NCI-H82 (cell line): ENCODE measurements around the gene SERPINB10.

ENCODE experiments used
- DNase-seq: peaks from one replicate; lab custom pipeline; 2025; lab: John Stamatoyannopoulos, UW

Gene SERPINB10

GRCh38 chr18:63947051-63947790 lies 39.5 kb downstream of the SERPINB10 start:
- DNase-seq = no peak

DNA sequence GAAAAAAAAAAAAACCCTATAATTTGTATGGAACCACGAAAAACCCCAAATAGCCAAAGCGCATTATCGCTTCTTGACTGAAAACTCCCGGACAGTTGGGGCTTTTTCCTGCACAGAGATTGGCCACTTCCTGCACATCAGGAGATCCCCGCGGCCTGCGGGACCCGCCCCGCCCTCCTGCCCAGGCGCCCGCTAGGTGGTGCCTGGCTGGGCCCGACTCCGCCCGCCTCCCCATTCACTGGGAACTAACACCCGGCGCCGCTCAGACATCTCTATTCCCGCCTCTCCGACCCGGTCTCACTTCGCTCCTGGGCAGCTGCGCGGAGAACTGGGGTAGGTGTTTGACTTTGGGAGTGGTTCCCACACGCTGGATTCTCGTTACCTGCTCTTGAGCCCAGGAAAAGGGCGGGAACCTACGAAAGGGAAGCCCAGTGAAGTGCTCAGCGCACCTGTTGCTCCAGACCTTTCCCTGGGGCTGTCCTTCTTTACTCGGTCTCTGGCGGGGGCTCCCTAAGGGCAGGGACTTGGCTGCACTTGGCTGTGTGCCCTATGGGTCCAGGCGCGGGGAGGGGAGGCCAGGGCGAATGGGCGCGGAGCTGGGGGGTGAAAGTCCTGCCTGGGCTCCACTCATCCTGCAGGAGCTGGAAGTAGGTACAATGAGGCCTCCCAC lies 41.4 kb downstream of the SERPINB10 start, which contains the start of gene HMSD:
TSS of gene HMSD (plus strand) at position 234 of the 670 bp plus-strand sequence. CDS start 4,155 bp downstream, outside the sequence.
- peak; percentile 72 for DNase-seq

GRCh38 chr18:63951302-63951705 lies 43.5 kb downstream of the SERPINB10 start:
- no peak for DNase-seq

GRCh38 chr18:63953811-63954210 lies 46.1 kb downstream of the SERPINB10 start:
- no peak for DNase-seq

GRCh38 chr18:63956755-63957154 lies 49.0 kb downstream of the SERPINB10 start:
- DNase-seq = no peak

GRCh38 chr18:63960891-63961290 lies 53.1 kb downstream of the SERPINB10 start:
- no peak for DNase-seq

GRCh38 chr18:63961435-63961980 lies 53.8 kb downstream of the SERPINB10 start:
- DNase-seq = no peak

GRCh38 chr18:63962137-63962536 lies 54.4 kb downstream of the SERPINB10 start:
- DNase-seq = no peak

GRCh38 chr18:63963615-63964256 lies 56.0 kb downstream of the SERPINB10 start:
- DNase-seq = peak; percentile 73

- no peak for DNase-seq
These were observed 57.1 kb downstream of the SERPINB10 start for GRCh38 chr18:63964908-63965307.

DNA sequence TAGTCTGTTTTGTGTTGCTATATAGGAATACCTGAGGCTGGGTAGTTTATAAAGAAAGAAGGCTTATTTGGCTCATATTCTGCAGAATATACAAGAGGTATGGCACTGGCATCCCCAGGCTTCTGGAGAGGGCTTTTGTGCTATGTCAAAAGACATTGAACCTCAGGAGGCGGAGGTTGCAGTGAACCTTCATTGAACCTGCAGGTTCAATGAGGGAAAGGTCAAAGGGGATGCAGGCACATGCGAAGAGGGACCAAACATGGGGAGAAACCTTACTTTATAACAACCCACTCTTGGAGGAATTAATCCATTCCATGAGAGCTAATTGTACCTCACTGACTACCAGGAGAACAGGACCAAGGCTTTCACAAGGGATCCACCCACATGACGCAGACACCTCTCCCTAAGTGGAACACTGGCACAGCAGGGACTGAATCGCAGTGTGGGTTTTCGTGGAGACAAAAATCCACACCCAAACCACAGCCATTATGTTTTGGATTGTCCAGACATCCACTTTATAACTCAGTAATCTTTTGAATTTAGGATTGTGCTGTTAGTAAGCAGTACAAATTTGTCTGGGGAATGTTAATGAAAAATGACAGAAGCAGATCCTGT lies 58.1 kb downstream of the SERPINB10 start:
- DNase-seq = no peak

DNA sequence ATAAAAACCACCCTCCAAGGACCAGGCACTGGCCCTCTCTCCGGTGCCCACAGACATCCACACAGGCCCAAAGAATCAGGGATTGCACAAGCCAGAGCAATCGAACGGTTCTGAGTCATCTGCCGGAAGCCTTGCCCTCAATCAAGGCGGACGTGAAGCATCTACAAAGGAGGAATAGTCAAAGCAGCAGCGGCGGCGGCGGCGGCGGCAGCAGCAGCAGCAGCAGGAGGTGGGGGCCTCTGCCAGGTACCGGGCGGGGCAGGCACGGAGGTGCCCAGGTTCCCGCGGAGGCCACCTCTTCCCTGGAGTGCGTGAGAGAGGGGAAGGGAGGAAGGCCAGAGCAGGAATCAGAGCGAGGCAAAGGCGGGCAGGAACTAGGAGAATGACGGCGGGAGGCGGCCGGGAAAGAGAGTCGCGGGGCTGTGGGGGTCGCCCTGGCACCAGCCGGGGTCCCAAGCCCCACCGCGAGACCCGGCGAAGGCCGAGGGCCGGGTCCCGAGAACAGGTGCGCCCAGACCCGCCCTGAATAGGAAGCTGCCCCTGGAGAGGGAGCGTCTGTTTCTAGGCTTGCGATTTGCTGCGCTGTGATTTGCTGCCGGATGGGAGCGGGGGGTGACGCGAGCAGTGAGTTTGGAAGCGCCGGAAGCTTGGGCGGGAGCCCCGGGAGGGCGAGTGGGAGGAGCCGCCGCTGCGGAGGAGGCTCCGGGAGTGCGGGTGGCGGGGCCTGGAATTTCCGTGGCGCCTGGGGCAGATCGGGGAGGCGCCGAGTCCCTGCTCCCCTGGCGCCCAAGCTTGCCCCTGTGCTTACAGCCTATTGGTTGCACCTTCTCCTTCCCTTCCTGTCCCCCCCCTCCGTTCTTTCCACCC lies 62.4 kb downstream of the SERPINB10 start, which contains the start of gene SERPINB8:
TSS of gene SERPINB8 (plus strand) at position 140 of the 867 bp plus-strand sequence. CDS start 8,228 bp downstream, outside the sequence.
- DNase-seq = peak; percentile 90

GRCh38 chr18:63970809-63971205 lies 63.0 kb downstream of the SERPINB10 start:
- no peak for DNase-seq

GRCh38 chr18:63971320-63972001 lies 63.7 kb downstream of the SERPINB10 start:
- no peak for DNase-seq

DNA sequence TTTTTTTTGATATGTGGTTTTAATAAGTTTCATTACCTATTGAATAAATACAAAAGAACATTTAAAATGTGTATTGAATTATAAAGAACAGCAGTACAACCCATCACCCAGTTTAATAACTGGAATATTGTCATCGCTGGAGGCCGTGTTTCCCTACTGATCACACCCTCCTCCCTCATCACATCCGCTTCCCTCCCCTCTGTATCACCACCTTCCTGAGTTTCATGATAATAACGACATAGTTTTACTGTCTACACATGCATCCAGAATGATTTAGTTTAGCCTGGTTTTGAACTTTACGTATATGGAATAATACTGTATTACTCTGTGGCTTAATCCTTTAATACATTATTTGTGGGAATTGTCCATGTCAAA lies 64.2 kb downstream of the SERPINB10 start:
- DNase-seq = no peak

DNA sequence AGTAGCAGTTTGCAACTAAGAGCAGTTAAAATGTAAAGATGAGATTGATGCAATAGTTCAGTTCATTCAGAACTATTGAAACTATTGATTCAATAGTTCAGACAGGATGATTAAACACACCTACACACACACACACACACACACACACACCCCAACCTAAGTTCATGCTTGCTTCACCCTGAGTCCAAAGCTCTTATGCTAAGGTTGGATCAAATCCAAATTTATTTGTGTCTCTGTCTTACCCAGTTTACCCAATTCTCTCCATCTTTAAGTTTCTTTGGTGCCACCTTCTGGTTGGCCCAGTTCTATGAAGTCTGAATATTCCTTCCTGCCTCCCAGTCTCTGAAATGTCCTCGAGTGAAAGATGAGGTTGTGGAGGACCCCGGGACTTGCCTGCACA lies 67.2 kb downstream of the SERPINB10 start:
- peak; percentile 8 for DNase-seq

DNA sequence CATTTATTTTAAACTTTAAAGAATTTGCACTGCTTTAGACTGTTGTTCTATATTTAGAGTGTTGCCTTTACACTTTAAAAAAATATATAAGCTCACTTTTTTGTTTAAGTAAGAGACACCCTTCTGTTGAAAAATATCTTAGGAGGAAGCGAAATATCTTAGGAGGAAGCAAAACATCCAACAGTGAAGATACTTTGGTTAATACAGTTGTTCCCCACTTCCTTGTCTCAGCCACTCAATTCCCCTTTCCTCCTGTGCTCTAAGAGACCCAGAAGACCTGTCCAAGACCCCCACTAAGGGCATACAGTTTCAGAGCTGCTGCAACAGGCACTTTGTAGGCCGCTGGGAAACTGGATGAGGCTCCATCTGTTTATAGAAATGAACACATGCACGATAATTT lies 67.9 kb downstream of the SERPINB10 start:
- no peak for DNase-seq

- no peak for DNase-seq
These were observed 69.3 kb downstream of the SERPINB10 start for GRCh38 chr18:63977040-63977439.

GRCh38 chr18:63979409-63979920 lies 71.7 kb downstream of the SERPINB10 start:
- DNase-seq = peak; percentile 76

DNA sequence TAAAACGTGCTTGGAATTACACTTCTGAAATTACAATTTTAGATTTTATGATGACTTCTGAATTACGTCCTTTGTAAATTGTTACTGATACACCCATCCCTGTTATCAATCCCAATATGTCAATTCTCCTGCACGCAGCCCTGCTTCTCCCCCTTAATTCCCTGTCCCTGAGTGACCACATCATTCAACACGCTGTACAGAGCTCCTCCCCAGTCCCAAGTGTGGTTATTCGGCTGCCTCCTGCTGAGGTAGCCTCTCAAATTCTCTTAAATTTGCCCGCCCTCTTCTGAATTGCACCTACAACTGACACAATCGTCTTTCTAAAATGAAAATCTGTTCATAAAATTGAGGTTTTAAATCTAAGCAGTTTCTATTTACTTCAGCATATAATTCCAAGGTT lies 72.3 kb downstream of the SERPINB10 start:
- no peak for DNase-seq
